ENCODE results near the gene ABCA6.
"Not testable (repeated sequence)": the region's sequence is repeated elsewhere in the genome, so short reads cannot be mapped to it uniquely, and the experiment has no call there.

The ABCA6 gene

GRCh38 chr17:69141431-69142174 is at the start of gene ABCA6:
TSS of gene ABCA6 (minus strand) at chr17:69141895. CDS start at chr17:69140703, 1,192 bp downstream.
- no peak for DNase-seq (ENCODE audit: low read depth)

GRCh38 chr17:69188796-69189195 is 47.1 kb upstream of the ABCA6 start:
- DNase-seq (ENCODE audit: low read depth): no peak

GRCh38 chr17:69188064-69188463 is 46.4 kb upstream of the ABCA6 start:
- DNase-seq (ENCODE audit: low read depth): no peak

- no peak for DNase-seq (ENCODE audit: low read depth)
These were observed 45.6 kb upstream of the ABCA6 start for GRCh38 chr17:69187294-69187693.

GRCh38 chr17:69179227-69179952 is 37.7 kb upstream of the ABCA6 start:
- no peak for DNase-seq (ENCODE audit: low read depth)

- DNase-seq (ENCODE audit: low read depth): no peak
These were observed 34.7 kb upstream of the ABCA6 start for GRCh38 chr17:69176457-69176795.

- no peak for DNase-seq (ENCODE audit: low read depth)
These were observed 34.1 kb upstream of the ABCA6 start for GRCh38 chr17:69175625-69176456.

GRCh38 chr17:69175262-69175624 is 33.5 kb upstream of the ABCA6 start:
- no peak for DNase-seq (ENCODE audit: low read depth)

- no peak for DNase-seq (ENCODE audit: low read depth)
These were observed 31.4 kb upstream of the ABCA6 start for GRCh38 chr17:69173118-69173517.

- no peak for DNase-seq (ENCODE audit: low read depth)
These were observed 28.7 kb upstream of the ABCA6 start for GRCh38 chr17:69170377-69170776.

- not testable (repeated sequence) for DNase-seq (ENCODE audit: low read depth)
These were observed 26.9 kb upstream of the ABCA6 start for GRCh38 chr17:69168642-69169041.

- DNase-seq (ENCODE audit: low read depth): no peak
These were observed 25.3 kb upstream of the ABCA6 start for GRCh38 chr17:69166957-69167356.

- DNase-seq (ENCODE audit: low read depth): no peak
These were observed 22.5 kb upstream of the ABCA6 start for GRCh38 chr17:69164206-69164605.

GRCh38 chr17:69159418-69159817 is 17.7 kb upstream of the ABCA6 start:
- no peak for DNase-seq (ENCODE audit: low read depth)

GRCh38 chr17:69154267-69154666 is 12.6 kb upstream of the ABCA6 start:
- no peak for DNase-seq (ENCODE audit: low read depth)

GRCh38 chr17:69150333-69150732 is 8.6 kb upstream of the ABCA6 start:
- DNase-seq (ENCODE audit: low read depth): no peak

- no peak for DNase-seq (ENCODE audit: low read depth)
These were observed 5.8 kb upstream of the ABCA6 start for GRCh38 chr17:69147460-69147859.

GRCh38 chr17:69144331-69145255 is 2.9 kb upstream of the ABCA6 start:
- DNase-seq (ENCODE audit: low read depth): no peak

GRCh38 chr17:69143683-69144231 is 2.1 kb upstream of the ABCA6 start:
- DNase-seq (ENCODE audit: low read depth): no peak

GRCh38 chr17:69143151-69143550 is 1.5 kb upstream of the ABCA6 start:
- DNase-seq (ENCODE audit: low read depth): no peak

- DNase-seq (ENCODE audit: low read depth): no peak
These were observed 594 bp upstream of the ABCA6 start for GRCh38 chr17:69142175-69142802.

All from activated T-helper 9 cell treated with anti-CD3 and anti-CD28 coated beads, Interleukin-2, amount 50 U/mL, for 16 hours (primary cell).